NCI-H1048 (cell line): ENCODE measurements around the gene CACTIN.

Experiments used
- DNase-seq: peaks from one replicate; lab custom pipeline; 2025; lab: John Stamatoyannopoulos, UW

CACTIN gene

DNA sequence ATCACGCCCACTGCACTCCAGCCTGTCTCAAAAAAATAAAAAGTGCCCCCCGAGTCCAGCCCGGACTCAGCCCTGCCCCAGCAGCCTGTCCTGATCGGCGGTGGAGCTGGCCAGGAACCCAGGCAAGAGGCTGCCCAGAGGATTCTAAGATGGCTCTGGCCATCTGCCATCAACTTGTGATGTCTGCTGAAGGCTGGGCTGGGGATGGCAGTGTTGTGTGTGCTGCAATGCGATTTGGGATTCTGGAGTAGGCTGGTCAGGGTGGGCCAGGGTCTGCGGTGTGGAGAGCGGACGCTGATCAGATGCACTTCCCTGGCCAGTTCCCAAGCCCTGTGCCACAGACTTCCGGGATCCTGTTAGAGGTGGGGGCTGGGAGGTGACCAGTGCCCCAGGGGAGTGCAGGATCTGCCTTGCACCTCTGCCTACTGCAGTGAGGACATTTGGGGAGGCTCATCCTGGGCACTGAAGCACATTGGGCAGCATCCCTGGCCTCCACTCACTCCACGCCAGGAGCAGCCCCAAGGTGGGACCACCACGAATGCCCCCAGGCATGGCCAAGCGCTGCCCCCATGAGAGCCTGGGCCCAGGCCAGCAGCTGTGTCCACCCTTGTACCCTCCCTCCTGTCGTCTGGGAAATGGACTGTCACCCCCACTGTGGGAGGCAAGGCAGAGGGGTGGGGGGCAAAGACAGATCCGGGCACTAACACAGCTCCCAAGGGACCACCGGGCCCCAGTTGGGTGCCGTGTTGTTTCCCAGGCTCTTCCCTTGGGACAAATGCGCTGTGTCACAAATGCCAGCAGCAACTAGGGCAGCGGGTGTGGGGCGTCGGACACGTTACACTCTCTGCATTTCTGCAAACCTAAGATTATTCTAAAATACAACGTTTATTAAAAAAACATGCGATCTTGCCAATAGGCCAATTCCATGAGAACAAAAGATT, 16.5 kb downstream of the CACTIN start:
- DNase-seq: no peak

- no peak for DNase-seq
Measured at GRCh38 chr19:3608750-3609322, 17.8 kb downstream of the CACTIN start.

GRCh38 chr19:3608079-3608641, 18.4 kb downstream of the CACTIN start:
- no peak for DNase-seq

- no peak for DNase-seq
Measured at GRCh38 chr19:3607303-3608078, 19.1 kb downstream of the CACTIN start.

- no peak for DNase-seq
Measured at GRCh38 chr19:3606690-3607289, 19.8 kb downstream of the CACTIN start, which contains the start of gene TBXA2R. TBXA2R (minus strand) TSS chr19:3606875; CDS start chr19:3600634, 6,241 bp downstream.

DNA sequence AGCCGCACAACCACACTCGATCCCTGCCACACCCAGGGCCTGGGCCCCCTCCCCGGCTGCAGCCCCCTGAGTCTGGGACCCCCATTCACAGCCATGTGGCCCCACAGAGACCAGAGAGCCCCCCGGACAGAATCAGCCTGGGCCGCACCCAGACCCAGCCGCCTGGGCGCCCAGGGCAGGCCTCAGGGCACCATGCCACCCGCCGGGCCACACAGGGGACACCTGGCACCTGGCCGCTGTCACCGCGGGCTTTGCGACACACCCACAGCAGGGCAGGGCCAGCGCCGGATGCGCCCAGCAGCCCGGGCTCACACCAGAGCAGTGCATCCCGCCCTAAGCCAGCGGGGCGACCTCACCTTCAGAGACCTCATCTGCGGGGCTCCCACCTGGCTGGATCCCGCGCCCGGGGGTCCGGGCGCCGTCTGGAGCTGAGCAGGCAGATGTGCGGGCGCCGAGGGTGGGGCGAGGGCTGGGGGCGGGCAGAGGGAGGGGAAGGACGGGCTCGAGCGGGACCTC, 20.4 kb downstream of the CACTIN start:
- no peak for DNase-seq

DNA sequence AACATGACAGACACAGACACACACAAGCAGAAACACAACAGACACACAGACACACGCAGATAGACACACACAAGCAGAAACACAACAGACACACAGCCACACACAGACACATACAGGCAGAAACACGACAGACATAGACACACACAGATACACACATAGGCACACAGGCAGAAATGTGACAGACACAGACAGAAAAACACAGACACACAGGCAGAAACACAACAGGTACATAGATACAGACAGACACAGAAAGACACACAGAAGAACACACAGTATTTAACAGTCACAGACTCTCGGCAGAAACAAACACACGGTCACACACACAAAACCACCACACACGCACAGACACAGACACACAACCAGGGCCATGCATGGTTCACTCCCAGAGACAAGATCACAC, 20.8 kb downstream of the CACTIN start:
- DNase-seq: no peak

DNA sequence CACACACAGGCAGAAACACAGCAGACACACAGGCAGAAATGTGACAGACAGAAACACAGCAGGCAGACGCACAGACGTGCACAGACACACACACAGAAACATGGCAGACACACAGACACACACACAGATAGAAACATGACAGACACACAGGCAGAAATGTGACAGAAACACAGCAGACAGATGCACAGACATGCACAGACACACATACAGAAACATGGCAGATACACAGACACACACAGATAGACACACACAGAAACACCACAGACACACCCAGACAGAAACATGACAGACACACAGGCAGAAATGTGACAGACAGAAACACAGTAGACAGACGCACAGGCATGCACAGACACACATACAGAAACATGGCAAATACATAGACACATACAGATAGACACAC, 21.2 kb downstream of the CACTIN start:
- DNase-seq: no peak

DNA sequence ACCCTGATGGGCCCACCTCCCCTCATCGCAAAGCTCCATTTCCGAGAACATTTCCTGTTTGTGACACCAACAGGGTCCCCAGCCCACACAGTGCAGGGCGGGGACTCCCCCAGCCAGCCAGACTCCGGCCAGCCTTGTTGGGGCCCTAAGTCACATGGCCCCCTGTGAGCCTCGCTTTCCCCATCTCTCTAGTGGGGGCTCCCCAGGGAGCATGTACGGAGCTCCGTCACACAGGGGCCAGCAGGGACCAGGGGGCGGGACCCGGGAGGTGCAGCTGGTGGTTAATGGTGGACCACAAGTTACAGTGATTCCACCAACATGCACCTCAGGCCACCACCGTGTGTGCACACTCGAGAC, 21.6 kb downstream of the CACTIN start:
- DNase-seq: no peak

DNA sequence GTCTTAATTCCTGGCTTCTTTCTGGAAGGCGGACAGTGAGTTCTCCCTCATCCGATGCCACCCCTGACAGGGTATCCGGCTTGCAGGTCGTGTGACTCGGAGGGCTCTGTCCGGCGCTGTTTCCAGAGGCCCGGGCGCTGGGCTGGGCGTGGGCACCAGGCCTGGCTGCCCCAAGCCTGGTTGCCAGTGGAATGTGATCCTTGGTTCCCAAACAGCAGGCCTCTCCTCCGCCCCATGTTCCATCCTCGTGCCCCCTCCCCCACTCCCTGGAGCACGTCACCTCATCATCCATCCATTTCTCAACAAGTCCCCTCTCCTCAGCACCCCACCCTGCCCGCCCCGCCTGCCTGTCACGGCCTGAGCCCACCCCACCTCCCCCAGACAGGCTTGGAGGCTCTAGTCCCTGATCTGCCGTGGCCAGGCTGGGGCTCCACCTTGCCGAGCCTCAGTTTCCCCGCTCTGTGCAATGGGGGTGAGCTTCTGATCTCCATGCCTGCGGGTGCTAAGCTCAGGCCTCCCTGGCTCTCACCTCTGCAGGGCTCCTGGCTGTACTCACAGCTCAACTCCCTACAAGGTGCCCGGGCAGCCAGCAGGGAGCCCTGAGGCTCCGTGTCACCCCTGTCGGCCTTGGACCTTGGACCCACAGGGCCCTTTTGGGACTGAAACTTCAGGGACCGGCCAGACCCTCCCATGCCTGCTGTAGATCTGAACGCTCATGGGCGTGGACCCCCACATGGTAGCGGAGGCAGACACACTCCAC, 22.2 kb downstream of the CACTIN start:
- no peak for DNase-seq

DNA sequence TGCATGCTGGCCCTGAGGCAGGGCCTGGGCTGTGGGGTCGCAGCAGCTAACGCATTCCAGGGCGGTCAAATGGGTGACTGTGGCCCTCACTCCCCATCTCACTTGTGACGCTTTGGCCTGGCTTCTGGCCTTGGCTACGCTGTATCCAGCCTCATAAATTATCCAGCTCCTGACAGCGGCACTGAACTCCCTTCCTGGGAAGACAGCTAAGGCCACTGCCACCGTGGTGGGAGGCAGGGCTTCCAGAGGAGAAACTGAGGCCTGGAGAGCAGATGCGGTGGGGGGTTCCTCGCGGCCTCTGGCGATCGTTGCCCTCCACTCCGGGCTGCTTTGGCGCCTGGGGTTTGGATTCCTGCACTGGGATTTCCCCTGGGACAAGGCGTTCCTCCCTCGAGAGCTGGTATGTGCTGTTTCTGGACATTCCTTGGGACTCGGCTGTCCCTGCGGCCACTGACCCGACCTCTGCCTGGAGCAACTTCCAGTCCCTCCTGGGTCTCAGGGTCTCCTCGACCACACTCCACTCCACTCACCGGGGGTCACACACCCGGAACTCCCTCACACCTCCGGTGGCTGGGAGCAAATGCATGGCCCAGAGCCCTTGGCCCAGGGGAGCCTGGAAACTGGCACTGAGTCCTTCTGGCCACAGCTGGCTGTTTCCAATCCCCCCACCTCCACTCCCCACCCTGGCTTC, 23.3 kb downstream of the CACTIN start:
- DNase-seq: no peak

DNA sequence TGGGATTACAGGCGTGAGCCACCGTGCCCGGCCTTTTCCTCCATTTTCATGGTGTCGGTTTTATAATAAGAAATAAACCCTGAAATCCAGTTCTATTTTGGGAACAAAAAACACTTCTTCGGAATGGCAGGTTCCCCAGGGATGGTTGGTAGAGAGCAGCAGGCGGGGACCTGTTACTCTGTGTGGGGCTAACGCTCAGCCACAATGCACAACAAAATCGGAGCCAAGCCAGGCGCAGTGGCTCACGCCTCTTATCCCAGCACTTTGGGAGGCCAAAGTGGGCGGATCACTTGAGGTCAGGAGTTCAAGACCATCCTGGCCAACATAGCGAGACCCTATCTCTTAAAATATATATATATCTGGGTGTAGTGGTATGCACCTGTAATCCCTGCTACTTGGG, 25.6 kb downstream of the CACTIN start:
- no peak for DNase-seq

DNA sequence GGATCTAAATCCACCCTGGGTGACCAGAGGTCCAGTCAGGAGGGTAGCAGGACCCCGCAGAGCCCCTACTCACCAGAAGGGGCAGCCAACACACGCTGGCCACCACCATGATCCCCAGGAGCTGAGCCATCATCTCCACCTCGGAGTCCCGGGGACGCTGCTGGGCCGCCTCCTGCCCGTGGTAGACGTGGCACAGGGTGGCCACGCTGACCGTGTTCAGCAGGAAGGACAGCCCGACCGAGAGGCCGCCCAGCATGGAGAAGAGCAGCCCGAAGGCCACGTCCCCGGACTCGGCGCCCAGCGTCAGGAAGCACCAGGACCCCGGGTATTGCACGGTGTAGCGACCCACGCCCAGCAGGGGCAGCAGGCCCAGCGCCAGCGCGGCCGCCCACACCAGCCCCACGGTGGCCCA, 26.8 kb downstream of the CACTIN start:
- DNase-seq: no peak

- DNase-seq: no peak
Measured at GRCh38 chr19:3595521-3596061, 31.0 kb downstream of the CACTIN start.

DNA sequence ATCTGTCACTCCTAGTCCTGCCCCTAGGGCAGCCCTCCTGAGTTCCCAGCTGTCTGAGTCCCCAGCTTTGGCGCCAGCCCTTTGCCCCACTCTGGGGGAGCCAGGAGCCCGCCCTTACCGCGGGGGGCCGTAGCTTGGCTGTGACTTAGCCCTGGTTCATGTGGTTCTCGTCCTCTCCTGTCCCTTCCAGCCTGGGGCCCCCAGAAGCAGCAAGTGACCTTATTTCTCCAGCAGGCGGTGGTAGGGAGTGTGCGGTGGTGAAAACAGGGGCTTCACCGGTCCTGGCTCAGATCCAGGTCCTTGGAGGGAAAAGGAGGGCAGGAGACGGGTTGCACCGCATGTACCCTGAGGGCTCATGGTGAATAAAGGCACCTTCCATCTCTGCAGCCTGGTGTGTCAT, 33.4 kb downstream of the CACTIN start:
- no peak for DNase-seq

GRCh38 chr19:3591876-3592613, 34.5 kb downstream of the CACTIN start:
- no peak for DNase-seq

GRCh38 chr19:3590991-3591659, 35.5 kb downstream of the CACTIN start:
- no peak for DNase-seq

DNA sequence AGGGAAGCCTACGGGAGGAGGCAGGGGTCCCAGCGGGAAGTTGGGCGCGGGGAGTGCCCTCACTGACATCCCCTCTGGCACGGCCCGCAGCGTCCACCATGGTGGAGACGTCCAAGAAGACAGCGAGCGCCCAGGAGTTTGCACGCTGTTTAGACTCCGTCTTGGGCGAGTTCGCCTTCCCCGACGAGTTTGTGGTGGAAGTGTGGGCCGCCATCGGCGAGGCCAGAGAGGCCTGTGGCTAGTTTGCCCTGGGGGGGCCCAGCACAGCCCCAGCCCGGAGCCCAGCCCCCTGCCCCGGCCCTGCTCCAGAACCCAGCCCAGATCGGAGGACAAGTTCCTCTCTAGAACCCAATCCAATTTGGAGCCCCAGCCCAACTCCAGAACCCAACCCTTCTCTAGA, 36.6 kb downstream of the CACTIN start:
- no peak for DNase-seq

- DNase-seq: no peak
Measured at GRCh38 chr19:3589439-3589838, 37.2 kb downstream of the CACTIN start.
